Heart right ventricle (tissue), 16 donors: Measurements from ENCODE around the gene SCUBE1. TPM values are rescaled to one million over a fixed set of nuclear protein-coding genes. Genes with fewer than 3 reads are reported as not detected.
A peak's percentile ranks its signal among the peaks of the same experiment; 100 is the strongest.

Source experiments
- ATAC-seq, 8 donors: fragments of 200-7000 bp; cut with Tn5 transposase; one replicate each; pipeline ENCODE4 v1.9.1; 2020; ENCODE audit warnings: mild to moderate bottlenecking in 8 of 8, moderate library complexity in 8 of 8, moderate number of reproducible peaks in 1 of 8
- DNase-seq, 2 donors: peaks; one replicate each; pipeline ENCODE4 v3.0.0-alpha.2; 2020
- H3K27ac ChIP-seq, 10 donors: fragments of 200-600 bp; sonication (generic) in 2 of 10; one replicate each; pipeline versions ENCODE4 v1.5.0 to v1.8.0; 2020 to 2022; ENCODE audit warnings: mild to moderate bottlenecking in 3 of 10
- H3K27me3 ChIP-seq, 7 donors: fragments of 200-600 bp; one replicate each; pipeline ENCODE4 v1.8.0; 2021 to 2022; ENCODE audit warnings: mild to moderate bottlenecking in 2 of 7
- H3K36me3 ChIP-seq, 9 donors: fragments of 200-600 bp; sonication (generic) in 1 of 9; one replicate each; pipeline versions ENCODE4 v1.5.0 to v1.8.0; 2020 to 2022; ENCODE audit warnings: mild to moderate bottlenecking in 2 of 9
- H3K4me1 ChIP-seq, 9 donors: fragments of 200-600 bp; sonication (generic) in 1 of 9; one replicate each; pipeline versions ENCODE4 v1.5.0 to v1.8.0; 2020 to 2022; ENCODE audit warnings: mild to moderate bottlenecking in 4 of 9
- H3K4me3 ChIP-seq, 10 donors: fragments of 200-600 bp; sonication (generic) in 2 of 10; one replicate each; pipeline versions ENCODE4 v1.5.0 to v1.8.0; 2020 to 2022; ENCODE audit warnings: mild to moderate bottlenecking in 7 of 10, moderate library complexity in 2 of 10
- H3K9me3 ChIP-seq, 11 donors: fragments of 200-600 bp in 10 of 11; sonication (generic) in 2 of 11; one replicate each; pipeline versions ENCODE4 v1.5.0 to v1.8.0; 2013 to 2022; ENCODE audit warnings: mild to moderate bottlenecking in 2 of 11, control low read depth in 1 of 11, moderate library complexity in 1 of 11
- WGBS, 2 donors: extraction: QIAGEN DNeasy Blood & Tissue Kit; methylation state at CpG; one replicate each; pipeline ENCODE4 v1.1.7; 2013; ENCODE audit warnings: inconsistent platforms in 1 of 2; 5-methylcytosine and 5-hydroxymethylcytosine counted together
- intact Hi-C, 10 donors: fragments of 100-400 bp; cut with DNase I; formaldehyde crosslinking; loops; one replicate each; pipeline versions ENCODE4 v1.11.1 to v1.14.2; 2022
- polyA plus RNA-seq, 2 donors: library from polyadenylated mRNA; stranded (reverse); fragments of 200-250 nt; gene quantifications; one replicate each; pipeline ENCODE4 v1.2.3, GENCODE V29; 2013
- total RNA-seq, 10 donors: library from RNA; stranded (reverse); fragmentation: NEBNext Ultra II Directional in 3 of 10; extraction: Animal tissue kit (Norgen Biotek cat#: 25700) in 3 of 10; gene quantifications; one replicate each; pipeline versions ENCODE4 v1.2.1 to v1.2.4, GENCODE V29; 2021 to 2023
- TF ChIP-seq, protein P1 (sequence below), 9 donors: fragments of 200-600 bp; sonication (generic) in 2 of 9; IDR thresholded peaks; one replicate each; pipeline versions ENCODE4 v1.5.0 to v1.8.0; 2021 to 2022; ENCODE audit warnings: antibody characterized with exemption in 9 of 9, mild to moderate bottlenecking in 5 of 9, moderate library complexity in 1 of 9
- donor health status: Arrhythmogenic right ventricular cardiomyopathy.
- donor health status: ischemic (EF 13 %, LVEDD 7.1; RV severe dilation, severe dysfunction).
- donor health status: healthy with polysubstance abuse.
- donor health status: DM: no; HTN: yes; CAD: no.
- donor health status: DM: no; HTN: no; CAD: no.
- donor health status: ischemic (EF 25% LVEDD 6.9; RV normal size, moderate dysfunction).
- donor health status: ischemic (EF 25% LVEDD 5.7; RV mildly dilated, moderate dysfunction).
- donor health status: healthy.
- donor health status: DM: yes; HTN: yes; CAD: no.
- donor health status: Ischemic cardiomyopathy.
- donor health status: ischemic (EF 35%, LVEDD 5.7; RV mildly dilated, moderate dysfunction).
- donor health status: nonischemic (EF 11% LVEDD 7.7; RV severe dilation, severe dysfunction).
- donor health status: DM: yes; HTN: yes; CAD: no.
- donor health status: PGD.
- donor health status: ischemic (EF 29% LVEDD 5.4; RV normal size, mild dysfunction).
- donor health status: nonischemic (EF 23%, LVEDD 6.1; RV moderate dilation, normal function).

Gene SCUBE1
- total and polyA plus RNA-seq, 12 donors = 0.01 to 0.60 (median 0.13) TPM; not detected in 1

DNA sequence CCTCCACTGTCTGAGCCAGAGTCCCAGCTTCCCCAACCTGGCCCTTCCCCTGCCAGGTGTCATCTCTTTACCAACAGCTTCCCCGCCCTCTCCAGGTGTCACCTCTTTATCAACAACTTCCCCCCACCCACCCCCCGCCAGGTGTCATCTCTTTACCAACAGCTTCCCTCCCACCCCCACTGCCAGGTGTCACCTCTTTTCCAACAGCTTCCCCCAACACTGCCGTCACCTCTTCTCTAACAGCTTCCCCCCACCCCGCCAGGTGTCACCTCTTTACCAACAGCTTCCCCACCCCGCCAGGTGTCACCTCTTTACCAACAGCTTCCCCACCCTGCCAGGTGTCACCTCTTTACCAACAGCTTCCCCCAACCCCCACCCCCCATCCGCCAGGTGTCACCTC lies 126.4 kb downstream of the SCUBE1 start:
- Histone ChIP-seq H3K27me3 (peaks cover 0 to 12% (median 3%) of the 10 kb centered on the region in 7 donors), H3K4me3 (no peak overlapping the region), H3K4me1 (peaks cover 0 to 11% (median 4%) of the 10 kb centered on the region in 9 donors), H3K9me3 (no peaks in the 10 kb centered on the region), H3K36me3 (no peaks in the 10 kb centered on the region), H3K27ac (no peak overlapping the region)
- no peak for ATAC-seq
- no peak for DNase-seq
- WGBS, 2 donors = 73% methylated on average over 6 of the region's 6 CpGs
- TF ChIP-seq, protein P1, sequence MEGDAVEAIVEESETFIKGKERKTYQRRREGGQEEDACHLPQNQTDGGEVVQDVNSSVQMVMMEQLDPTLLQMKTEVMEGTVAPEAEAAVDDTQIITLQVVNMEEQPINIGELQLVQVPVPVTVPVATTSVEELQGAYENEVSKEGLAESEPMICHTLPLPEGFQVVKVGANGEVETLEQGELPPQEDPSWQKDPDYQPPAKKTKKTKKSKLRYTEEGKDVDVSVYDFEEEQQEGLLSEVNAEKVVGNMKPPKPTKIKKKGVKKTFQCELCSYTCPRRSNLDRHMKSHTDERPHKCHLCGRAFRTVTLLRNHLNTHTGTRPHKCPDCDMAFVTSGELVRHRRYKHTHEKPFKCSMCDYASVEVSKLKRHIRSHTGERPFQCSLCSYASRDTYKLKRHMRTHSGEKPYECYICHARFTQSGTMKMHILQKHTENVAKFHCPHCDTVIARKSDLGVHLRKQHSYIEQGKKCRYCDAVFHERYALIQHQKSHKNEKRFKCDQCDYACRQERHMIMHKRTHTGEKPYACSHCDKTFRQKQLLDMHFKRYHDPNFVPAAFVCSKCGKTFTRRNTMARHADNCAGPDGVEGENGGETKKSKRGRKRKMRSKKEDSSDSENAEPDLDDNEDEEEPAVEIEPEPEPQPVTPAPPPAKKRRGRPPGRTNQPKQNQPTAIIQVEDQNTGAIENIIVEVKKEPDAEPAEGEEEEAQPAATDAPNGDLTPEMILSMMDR (IDR thresholded peaks at IDR 0.05) = no peak
- intact Hi-C loops = no loop called here

DNA sequence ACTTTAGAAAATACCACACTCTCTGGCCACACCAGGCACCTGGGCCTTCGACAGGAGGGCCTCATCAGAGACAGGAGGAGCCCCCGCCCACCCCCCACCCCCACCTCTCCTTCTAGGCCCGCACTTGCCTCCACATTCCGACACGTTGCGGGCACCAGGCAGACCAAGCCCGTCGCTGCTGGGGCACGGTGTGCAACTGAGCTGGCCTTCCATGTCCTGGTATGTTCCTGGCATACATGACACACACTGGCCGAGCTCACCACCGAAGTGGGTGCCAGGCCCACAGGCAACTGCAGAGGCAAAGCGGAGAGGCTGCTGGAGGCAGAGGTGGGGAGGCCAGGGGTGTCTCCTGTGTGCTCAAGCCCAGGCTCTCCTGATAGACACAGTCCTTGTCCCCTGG lies 129.2 kb downstream of the SCUBE1 start:
- TF ChIP-seq, protein P1 (IDR thresholded peaks at IDR 0.05) = no peak
- DNase-seq = no peak
- WGBS, 2 donors = 79 to 87% methylated on average over 12 of the region's 12 CpGs
- no peak for ATAC-seq
- Histone ChIP-seq H3K27ac (no peak overlapping the region), H3K27me3 (peaks cover 0 to 12% (median 3%) of the 10 kb centered on the region in 7 donors), H3K4me1 (peaks cover 0 to 6% (median 0%) of the 10 kb centered on the region in 9 donors), H3K4me3 (no peak overlapping the region), H3K36me3 (no peaks in the 10 kb centered on the region), H3K9me3 (no peaks in the 10 kb centered on the region)
- intact Hi-C loops = no loop called here

GRCh38 chr22:43213051-43213450 lies 130.1 kb downstream of the SCUBE1 start:
- H3K9me3 ChIP-seq = no peaks in the 10 kb centered on the region
- H3K27me3 ChIP-seq = peaks cover 0 to 12% (median 3%) of the 10 kb centered on the region in 7 donors
- WGBS, 2 donors = 21 to 37% methylated on average over 8 of the region's 8 CpGs
- DNase-seq = no peak
- intact Hi-C loops = no loop called here
- H3K4me1 ChIP-seq = peaks cover 0 to 6% (median 0%) of the 10 kb centered on the region in 9 donors
- no peaks in the 10 kb centered on the region for H3K36me3 ChIP-seq
- TF ChIP-seq, protein P1 (IDR thresholded peaks at IDR 0.05) = no peak
- no peak overlapping the region for H3K4me3 ChIP-seq
- peak in 1 of 8 donors; percentile 23 for ATAC-seq
- H3K27ac ChIP-seq = no peak overlapping the region

- no peak for ATAC-seq
- DNase-seq = no peak
- Histone ChIP-seq H3K27ac (no peak overlapping the region), H3K36me3 (no peaks in the 10 kb centered on the region), H3K4me1 (peaks cover 0 to 6% (median 0%) of the 10 kb centered on the region in 9 donors), H3K27me3 (peaks cover 0 to 11% (median 3%) of the 10 kb centered on the region in 7 donors), H3K4me3 (no peak overlapping the region), H3K9me3 (no peaks in the 10 kb centered on the region)
- TF ChIP-seq, protein P1 (IDR thresholded peaks at IDR 0.05) = no peak
- WGBS, 2 donors = 93 to 94% methylated on average over 23 of the region's 23 CpGs
- intact Hi-C loops = no loop called here
Observed at GRCh38 chr22:43212434-43212952, 130.7 kb downstream of the SCUBE1 start.
